HG02588 (cell line): ENCODE results near the gene ISG20.
"Not testable (repeated sequence)": the region's sequence is repeated elsewhere in the genome, so short reads cannot be mapped to it uniquely, and the experiment has no call there.

Source experiments
- ATAC-seq: cut with Tn5 transposase; IDR thresholded peaks from one replicate; pipeline ENCODE4 v1.9.1; 2021; ENCODE audit warnings: mild to moderate bottlenecking, moderate library complexity; ENCODE audit not compliant: unreplicated experiment

ISG20 gene

DNA sequence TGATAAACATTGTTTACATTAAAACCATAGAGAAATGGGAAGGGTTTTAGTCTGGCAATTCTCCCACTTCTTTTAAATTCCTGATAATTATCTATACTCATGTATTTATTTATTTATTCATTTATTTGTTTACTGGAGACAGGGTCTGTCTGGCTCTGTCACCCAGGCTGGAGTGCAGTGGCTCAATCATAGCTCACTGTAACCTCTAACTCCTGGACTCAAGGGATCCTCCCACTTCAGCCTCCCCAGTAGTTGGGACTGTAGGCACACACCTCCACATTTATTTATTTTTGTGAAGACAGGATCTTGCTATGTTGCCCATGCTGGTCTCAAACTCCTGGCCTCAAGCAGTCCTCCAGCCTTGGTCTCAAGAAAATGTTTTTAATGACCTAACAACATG, 20.1 kb upstream of the ISG20 start:
- no peak for ATAC-seq

DNA sequence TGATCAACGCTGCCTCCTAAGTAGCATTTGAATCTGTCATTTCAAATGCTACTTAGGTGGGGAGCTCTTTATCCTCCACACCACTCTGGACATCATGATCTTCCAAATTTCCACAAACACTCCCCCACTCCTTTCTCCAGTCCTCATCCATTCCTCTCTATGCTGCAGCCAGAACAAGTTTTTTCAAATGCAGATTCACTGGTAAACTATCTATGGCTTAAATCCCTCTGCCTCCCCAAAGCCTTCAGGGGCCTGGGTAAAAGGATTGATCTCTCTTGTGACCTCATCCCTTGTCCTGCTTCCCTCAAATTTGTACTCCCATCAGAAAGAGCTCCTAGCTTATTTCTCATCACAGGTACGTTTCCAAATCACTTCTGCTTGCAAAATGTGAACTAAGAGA, 19.0 kb upstream of the ISG20 start:
- ATAC-seq: no peak

DNA sequence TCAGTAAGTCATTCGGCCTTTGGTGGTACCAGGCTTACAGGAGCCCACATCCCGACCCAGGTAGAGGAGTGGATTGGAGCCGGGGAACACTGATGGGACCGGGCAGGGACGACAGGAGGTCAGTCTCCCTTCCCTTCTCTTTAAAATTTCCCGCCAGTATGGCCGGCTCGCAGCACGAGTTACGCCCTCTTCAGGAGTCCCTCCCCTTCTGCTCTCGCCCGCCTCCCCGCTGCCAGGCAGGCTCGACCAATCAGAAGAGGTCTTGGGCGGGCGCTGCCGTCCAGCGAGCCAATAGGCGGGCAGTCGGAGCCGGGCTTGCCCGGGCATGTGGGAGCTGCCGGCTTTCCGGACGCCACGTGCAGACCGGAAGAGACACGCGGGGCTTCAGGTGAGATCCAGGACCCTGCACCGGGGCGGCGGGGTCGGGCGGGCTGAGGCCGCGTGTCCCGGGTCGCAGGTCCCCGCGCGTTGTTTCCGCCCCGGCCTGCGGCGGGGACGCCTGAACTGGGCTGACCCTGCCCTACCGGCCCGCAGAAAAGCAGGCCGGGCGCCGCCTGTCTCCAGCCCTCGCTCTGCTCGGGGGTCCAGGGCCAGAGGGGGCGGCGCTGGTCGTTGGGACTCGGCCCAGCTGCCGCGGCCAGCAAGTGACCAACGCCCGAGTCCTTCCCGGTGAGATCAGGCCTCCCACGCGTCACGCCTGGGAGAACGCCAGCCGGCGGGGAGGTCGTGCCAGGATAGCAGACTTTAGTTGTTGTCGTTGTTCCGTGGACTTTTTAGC, 17.6 kb upstream of the ISG20 start, which contains the start of gene AEN:
AEN (plus strand) TSS at position 346 of the 778 bp plus-strand sequence. CDS start 4,870 bp downstream, outside the sequence.
- ATAC-seq: peak; percentile 92

GRCh38 chr15:88621789-88622604, 16.8 kb upstream of the ISG20 start:
- peak; percentile 31 for ATAC-seq

- no peak for ATAC-seq
Observed at GRCh38 chr15:88622605-88622975, 16.2 kb upstream of the ISG20 start.

- peak; percentile 21 for ATAC-seq
Observed at GRCh38 chr15:88623061-88623460, 15.8 kb upstream of the ISG20 start.

DNA sequence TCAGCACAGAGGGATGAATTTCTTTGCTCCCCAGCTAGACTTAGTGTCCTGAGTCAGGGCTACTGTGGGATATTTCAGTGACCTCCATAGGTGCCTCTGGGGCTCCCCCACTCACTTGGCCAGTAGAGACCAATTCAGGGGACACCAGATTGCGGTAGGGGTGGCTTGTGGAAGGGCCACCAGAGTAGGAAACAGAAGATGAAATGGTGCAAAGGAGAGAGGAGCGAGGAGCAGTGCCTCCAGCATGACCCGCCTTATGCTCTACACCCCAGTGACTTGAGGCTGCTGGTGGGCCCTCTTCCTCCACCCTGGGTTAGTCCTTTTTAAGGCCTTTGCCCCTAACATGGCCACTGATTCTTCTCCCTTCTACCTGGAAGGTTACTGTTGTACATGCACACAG, 15.2 kb upstream of the ISG20 start:
- no peak for ATAC-seq

DNA sequence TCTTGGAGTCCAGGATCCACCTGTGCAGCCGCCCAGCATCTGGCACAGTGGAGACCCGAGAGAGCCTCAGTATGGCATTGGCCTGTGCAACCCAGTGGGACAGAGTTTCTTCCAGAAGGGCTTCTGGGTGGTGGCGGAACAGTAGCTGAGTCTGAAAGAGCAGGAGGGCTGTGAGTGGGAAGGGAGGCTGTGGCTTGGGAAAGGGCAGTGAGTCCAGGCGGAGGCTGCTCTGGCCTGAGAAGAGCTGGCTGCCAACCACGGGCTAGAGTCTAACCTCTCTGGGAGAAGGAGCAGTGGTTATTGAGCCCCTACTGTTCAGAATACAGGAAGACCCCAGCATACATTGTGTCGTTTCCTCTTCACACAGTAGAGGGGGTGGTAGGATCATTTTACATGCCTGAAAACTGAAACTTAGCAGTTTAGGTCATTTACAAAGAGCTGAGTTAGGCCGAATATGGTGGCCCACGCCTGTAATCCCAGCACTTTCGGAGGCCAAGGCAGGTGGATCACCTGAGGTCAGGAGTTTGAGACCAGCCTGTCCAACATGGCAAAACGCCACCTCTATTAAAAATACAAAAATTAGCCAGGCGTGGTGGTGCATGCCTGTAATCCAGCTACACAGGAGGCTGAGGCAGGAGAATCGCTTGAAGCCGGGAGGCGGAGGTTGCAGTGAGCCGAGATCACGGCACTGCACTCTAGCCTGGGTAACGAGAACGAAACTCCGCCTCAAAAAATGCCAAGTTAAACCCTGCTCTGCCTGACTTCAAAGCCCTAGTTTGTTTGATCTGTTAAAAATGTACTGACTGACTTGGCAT, 14.5 kb upstream of the ISG20 start:
- no peak for ATAC-seq

- ATAC-seq: no peak
Observed at GRCh38 chr15:88624971-88625490, 13.8 kb upstream of the ISG20 start.

DNA sequence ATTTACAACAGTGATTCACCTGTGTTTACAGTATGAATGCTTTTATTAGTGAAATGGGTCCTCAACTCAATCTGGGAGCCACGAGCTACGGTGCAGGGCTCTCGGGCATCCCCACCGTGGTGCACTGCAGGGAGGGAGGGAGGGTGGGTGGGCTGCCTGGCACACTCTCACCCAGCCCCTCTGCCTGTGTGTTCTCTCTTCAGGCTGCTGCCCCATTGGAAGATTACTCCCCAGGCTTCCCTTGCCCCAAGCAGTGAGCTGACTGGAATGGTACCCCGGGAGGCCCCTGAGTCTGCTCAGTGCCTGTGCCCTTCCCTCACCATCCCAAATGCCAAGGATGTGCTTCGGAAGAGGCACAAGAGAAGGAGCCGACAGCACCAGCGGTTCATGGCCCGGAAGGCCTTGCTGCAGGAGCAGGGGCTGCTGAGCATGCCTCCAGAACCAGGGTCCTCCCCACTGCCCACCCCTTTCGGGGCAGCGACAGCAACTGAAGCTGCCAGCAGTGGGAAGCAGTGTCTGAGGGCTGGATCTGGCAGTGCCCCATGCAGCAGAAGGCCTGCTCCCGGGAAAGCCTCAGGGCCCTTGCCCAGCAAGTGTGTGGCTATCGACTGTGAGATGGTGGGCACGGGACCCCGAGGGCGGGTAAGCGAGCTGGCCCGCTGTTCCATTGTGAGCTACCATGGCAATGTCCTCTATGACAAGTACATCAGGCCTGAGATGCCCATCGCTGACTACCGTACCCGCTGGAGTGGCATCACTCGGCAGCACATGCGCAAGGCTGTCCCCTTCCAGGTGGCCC, 12.7 kb upstream of the ISG20 start:
- no peak for ATAC-seq

GRCh38 chr15:88627463-88627862, 11.4 kb upstream of the ISG20 start:
- no peak for ATAC-seq

- no peak for ATAC-seq
Observed at GRCh38 chr15:88628018-88628654, 10.7 kb upstream of the ISG20 start.

DNA sequence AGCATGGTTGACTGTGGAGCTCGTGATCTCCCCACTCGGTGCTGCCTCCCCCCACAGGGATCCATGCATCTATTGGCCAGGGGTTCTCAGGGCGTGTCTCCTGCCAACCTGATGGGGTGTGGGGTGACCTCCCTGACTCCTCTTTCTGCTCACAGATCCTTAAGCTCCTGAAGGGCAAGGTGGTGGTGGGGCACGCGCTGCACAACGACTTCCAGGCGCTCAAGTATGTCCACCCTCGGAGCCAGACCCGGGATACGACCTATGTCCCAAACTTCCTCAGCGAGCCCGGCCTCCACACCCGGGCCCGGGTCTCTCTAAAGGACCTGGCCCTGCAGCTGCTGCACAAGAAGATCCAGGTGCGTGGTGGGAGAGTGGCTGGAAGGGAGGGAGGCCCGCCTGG, 9.7 kb upstream of the ISG20 start:
- ATAC-seq: no peak

DNA sequence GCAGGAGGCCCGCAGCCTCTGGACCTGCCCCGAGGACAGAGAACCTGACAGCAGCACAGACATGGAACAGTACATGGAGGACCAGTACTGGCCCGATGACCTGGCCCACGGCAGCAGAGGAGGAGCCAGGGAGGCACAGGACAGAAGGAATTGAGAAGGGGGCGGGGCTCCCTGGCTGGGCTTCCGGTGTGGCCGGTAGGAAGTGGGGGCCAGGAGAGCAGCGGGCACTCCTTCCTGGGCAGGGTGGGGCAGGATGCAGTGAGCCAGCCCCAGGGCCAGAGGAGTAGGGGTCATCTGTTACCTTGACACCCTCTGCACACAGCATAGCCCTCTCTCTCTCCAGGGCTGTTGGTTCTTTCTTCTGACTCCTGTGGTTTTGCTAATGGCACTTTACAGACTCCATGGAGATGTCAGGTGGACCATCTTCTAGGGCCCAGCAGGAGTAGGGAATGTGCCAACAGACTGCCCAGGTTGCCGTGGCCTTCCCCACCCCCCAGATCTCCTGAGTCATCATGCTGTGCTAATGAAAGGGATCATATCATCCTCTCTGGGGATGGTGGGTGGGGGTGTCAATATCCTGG, 8.6 kb upstream of the ISG20 start:
- ATAC-seq: no peak

- ATAC-seq: no peak
Observed at GRCh38 chr15:88630798-88631463, 7.9 kb upstream of the ISG20 start.

DNA sequence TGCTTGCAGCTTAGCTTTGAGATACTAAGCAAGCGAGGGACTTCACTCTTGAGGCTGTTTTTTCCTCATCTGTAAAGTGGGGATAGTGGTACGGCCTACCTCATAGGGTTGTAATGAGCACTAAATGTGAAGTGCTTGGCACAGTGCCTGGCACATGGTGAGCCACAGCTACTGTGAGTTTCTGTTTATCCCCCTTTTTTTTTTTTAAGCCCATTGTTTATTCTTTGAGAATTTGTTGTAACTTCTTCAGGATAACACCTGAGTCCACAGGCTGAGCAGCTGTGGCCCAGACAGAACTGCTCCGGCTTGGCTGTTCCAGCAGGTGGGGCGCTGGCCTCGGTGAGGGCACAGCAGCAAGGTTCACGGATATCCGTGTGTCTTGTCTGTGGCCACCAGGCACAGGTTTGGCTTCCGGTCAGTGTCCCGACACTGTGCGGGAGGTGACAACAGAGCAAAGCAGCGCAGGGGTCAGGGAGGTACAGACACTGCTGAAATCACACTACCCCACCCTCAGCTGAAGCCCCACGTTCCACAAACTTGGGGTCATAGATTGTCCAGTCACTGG, 7.3 kb upstream of the ISG20 start:
- ATAC-seq: no peak

DNA sequence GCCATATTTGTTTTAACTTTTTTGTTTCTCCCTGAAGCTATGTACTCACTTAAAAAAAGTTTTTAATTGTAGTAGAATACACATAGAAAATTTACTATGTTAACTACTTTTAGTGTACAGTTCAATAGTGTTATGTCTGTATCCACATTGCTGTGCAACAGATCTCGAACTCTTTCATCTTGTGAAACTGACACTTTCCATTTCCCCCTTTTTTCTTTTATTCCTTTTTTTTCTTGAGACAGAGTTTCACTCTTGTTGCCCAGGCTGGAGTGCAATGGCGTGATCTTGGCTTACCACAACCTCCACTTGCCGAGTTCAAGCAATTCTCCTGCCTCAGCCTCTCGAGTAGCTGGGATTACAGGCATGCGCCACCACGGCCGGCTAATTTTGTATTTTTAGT, 6.0 kb upstream of the ISG20 start:
- not testable (repeated sequence) for ATAC-seq

GRCh38 chr15:88634449-88634848, 4.4 kb upstream of the ISG20 start:
- ATAC-seq: no peak

- ATAC-seq: peak; percentile 22
Observed at GRCh38 chr15:88635318-88635717, 3.5 kb upstream of the ISG20 start.
